Measurements from ENCODE around the gene ZNF319. TPM values are rescaled to one million over a fixed set of nuclear protein-coding genes. Genes with fewer than 3 reads are reported as not detected.
"Not testable (repeated sequence)": the region's sequence is repeated elsewhere in the genome, so short reads cannot be mapped to it uniquely, and the experiment has no call there.

Gene ZNF319
- total RNA-seq, 1 experiment from 2014 or later = 5.5 TPM

DNA sequence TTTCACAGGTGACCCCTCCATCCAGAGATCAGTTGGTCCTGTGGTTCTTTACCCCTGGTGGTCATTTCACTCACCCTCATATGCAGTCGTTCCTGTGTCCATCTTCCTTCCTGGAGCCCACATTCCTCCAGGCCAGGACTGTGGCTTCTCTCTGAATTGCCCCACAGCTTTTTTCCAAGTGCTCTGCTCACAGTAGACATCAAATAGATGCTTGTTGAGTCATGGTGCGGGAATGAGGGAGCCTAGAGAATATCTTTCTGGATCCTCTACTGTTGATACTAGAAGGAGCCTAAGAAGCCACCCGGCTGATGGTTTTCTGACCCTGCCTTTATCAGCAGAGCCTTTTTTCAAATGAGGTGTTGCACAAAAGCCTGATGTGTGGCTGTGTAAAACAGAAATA lies 11.2 kb upstream of the ZNF319 start:
- POLR2A ChIA-PET = no interaction called here
- CTCF ChIA-PET = interaction anchor here (0.9 kb wide), 1 partner anchor 110 kb away, joined by 3 read pairs; no protein-coding TSS in a partner anchor
- no peak overlapping the region for H3K4me3 Mint-ChIP-seq

DNA sequence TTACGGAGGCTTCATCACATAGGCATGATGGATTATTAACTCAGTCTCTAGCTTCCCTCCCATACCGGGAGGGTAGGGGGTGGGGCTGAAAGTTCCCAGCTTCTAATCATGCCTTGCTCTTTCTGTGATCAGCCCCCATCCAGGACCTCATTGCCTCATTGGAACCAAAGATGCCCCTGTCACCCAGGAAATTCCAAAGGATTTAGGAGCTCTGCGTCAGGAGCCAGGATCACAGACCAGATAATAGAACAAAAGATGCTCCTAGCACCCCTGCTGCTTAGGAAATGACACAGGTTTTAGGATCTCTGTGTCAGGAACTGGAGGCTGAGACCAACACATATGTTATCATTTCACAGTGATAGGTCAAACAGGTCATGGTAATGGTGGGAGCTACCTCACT lies 10.4 kb upstream of the ZNF319 start:
- ChIA-PET POLR2A (no interaction called here), CTCF (interaction anchor here (0.7 to 2.3 kb wide), 8 partner anchors 8 to 210 kb away, joined by 3 to 9 read pairs (median 3); no protein-coding TSS in a partner anchor)
- Mint-ChIP-seq H3K4me1 (peaks cover 13% of the 10 kb centered on the region), H3K27me3 (ENCODE audit: low read depth) (no peaks in the 10 kb centered on the region), H3K9me3 (peaks cover 7% of the 10 kb centered on the region; the same call in 1 of the 2 replicates), H3K27ac (no peak overlapping the region), H3K4me3 (no peak overlapping the region), H3K36me3 (peaks cover 28% of the 10 kb centered on the region)
- DNase-seq (ENCODE audit: low spot score) (no peak), ATAC-seq (no peak)
- TF ChIP-seq, protein P1, sequence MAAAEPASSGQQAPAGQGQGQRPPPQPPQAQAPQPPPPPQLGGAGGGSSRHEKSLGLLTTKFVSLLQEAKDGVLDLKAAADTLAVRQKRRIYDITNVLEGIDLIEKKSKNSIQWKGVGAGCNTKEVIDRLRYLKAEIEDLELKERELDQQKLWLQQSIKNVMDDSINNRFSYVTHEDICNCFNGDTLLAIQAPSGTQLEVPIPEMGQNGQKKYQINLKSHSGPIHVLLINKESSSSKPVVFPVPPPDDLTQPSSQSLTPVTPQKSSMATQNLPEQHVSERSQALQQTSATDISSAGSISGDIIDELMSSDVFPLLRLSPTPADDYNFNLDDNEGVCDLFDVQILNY (CRISPR knock-in tag; IDR thresholded peaks at IDR 0.05) = no peak
- TF ChIP-seq, protein P2, sequence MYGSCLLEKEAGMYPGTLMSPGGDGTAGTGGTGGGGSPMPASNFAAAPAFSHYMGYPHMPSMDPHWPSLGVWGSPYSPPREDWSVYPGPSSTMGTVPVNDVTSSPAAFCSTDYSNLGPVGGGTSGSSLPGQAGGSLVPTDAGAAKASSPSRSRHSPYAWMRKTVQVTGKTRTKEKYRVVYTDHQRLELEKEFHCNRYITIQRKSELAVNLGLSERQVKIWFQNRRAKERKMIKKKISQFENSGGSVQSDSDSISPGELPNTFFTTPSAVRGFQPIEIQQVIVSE (CRISPR knock-in tag; IDR thresholded peaks at IDR 0.05; ENCODE audit: borderline replicate concordance) = no peak

More for the DNA sequence above, 11.2 kb upstream of the ZNF319 start:
- H3K9me3 Mint-ChIP-seq = peaks cover 6% of the 10 kb centered on the region; the same call in 1 of the 2 replicates
- ATAC-seq = no peak
- TF ChIP-seq ATF1 (CRISPR knock-in tag; IDR thresholded peaks at IDR 0.05) (no peak), JUN (CRISPR knock-in tag; IDR thresholded peaks at IDR 0.05) (no peak), FOXP1 (CRISPR knock-in tag; IDR thresholded peaks at IDR 0.05; ENCODE audit: borderline replicate concordance) (no peak), CREB1 (CRISPR knock-in tag; IDR thresholded peaks at IDR 0.05) (no peak), ELF4 (CRISPR knock-in tag; IDR thresholded peaks at IDR 0.05; ENCODE audit: low read depth) (no peak), OVOL2 (CRISPR knock-in tag; IDR thresholded peaks at IDR 0.05; ENCODE audit: borderline replicate concordance) (no peak), FOXJ3 (CRISPR knock-in tag; IDR thresholded peaks at IDR 0.05; ENCODE audit: borderline replicate concordance) (no peak), SP1 (CRISPR knock-in tag; conservative IDR thresholded peaks at IDR 0.05) (no peak), FOXK1 (CRISPR knock-in tag; IDR thresholded peaks at IDR 0.05) (no peak), ESRRA (CRISPR knock-in tag; IDR thresholded peaks at IDR 0.05; ENCODE audit: borderline replicate concordance) (no peak)
- TF ChIP-seq, protein P3, sequence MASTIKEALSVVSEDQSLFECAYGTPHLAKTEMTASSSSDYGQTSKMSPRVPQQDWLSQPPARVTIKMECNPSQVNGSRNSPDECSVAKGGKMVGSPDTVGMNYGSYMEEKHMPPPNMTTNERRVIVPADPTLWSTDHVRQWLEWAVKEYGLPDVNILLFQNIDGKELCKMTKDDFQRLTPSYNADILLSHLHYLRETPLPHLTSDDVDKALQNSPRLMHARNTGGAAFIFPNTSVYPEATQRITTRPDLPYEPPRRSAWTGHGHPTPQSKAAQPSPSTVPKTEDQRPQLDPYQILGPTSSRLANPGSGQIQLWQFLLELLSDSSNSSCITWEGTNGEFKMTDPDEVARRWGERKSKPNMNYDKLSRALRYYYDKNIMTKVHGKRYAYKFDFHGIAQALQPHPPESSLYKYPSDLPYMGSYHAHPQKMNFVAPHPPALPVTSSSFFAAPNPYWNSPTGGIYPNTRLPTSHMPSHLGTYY (CRISPR knock-in tag; IDR thresholded peaks at IDR 0.05) = no peak
- no peak for DNase-seq (ENCODE audit: low spot score)
- no peak overlapping the region for H3K27ac Mint-ChIP-seq
- no peaks in the 10 kb centered on the region for H3K27me3 Mint-ChIP-seq (ENCODE audit: low read depth)
- peaks cover 23% of the 10 kb centered on the region for H3K36me3 Mint-ChIP-seq
- H3K4me1 Mint-ChIP-seq = peaks cover 13% of the 10 kb centered on the region

DNA sequence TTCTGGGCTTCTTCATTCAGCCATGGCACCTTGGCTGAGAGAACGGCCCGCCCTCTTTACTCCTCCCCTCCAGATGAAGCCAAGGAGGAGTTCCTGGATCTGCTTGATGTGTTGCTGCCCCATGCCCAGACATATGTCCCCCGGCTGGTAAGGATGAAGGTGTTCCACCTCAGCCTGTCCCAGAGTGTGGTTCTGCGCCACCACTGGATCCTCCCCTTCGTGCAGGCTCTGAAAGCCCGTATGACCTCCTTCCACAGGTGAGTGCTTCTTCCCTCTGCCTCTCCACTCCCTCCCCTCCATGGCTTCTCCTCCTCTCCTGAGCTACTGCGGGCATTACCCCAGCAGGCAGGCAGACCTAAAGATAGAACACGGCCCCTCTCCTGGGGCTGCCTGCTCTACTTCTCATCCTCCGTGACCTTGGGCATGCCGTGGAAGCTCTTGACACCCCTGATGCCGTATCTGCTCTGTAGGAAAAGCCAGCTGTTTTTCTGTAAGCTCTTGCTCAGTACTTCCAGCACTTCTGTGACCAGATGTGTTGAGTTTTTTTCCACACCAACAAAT lies 9.5 kb upstream of the ZNF319 start:
- POLR2A ChIA-PET = no interaction called here
- Mint-ChIP-seq H3K4me1 (peaks cover 13% of the 10 kb centered on the region), H3K27me3 (ENCODE audit: low read depth) (no peaks in the 10 kb centered on the region), H3K36me3 (peaks cover 33% of the 10 kb centered on the region), H3K9me3 (peaks cover 7% of the 10 kb centered on the region; the same call in 1 of the 2 replicates), H3K4me3 (no peak overlapping the region), H3K27ac (no peak overlapping the region)
- DNase-seq (ENCODE audit: low spot score) = no peak
- ATAC-seq = no peak
- CTCF ChIA-PET = interaction anchor here (0.7 to 2.3 kb wide), 6 partner anchors 9 to 103 kb away, joined by 3 to 9 read pairs (median 4); no protein-coding TSS in a partner anchor
- TF ChIP-seq EMX1 (CRISPR knock-in tag; IDR thresholded peaks at IDR 0.05) (no peak), GTF2I (CRISPR knock-in tag; conservative IDR thresholded peaks at IDR 0.05) (no peak), SMAD4 (CRISPR knock-in tag; IDR thresholded peaks at IDR 0.05) (no peak), FOXK1 (CRISPR knock-in tag; IDR thresholded peaks at IDR 0.05) (no peak), MYBL2 (CRISPR knock-in tag; IDR thresholded peaks at IDR 0.05) (no peak), ZNF671 (CRISPR knock-in tag; IDR thresholded peaks at IDR 0.05) (no peak), CBFB (CRISPR knock-in tag; IDR thresholded peaks at IDR 0.05; ENCODE audit: low read depth) (no peak), JAZF1 (CRISPR knock-in tag; IDR thresholded peaks at IDR 0.05) (no peak), PRRX2 (CRISPR knock-in tag; IDR thresholded peaks at IDR 0.05) (no peak), NFE2L1 (CRISPR knock-in tag; IDR thresholded peaks at IDR 0.05) (no peak)
- TF ChIP-seq, protein P2 (CRISPR knock-in tag; IDR thresholded peaks at IDR 0.05; ENCODE audit: borderline replicate concordance) = no peak

DNA sequence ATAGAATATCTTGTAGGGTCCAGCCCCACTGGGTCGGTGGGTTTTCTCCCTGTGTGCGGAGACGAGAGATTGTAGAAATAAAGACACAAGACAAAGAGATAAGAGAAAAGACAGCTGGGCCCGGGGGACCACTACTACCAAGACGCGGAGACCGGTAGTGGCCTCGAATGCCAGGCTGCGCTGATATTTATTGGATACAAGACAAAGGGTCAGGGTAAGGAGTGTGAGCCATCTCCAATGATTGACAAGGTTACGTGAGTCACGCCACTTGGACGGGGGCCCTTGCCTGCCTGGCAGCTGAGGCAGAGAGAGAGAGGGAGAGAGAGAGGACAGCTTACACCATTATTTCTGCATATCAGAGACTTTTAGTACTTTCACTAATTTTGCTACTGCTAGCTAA lies 4.3 kb upstream of the ZNF319 start:
- H3K9me3 Mint-ChIP-seq; H3K4me1 Mint-ChIP-seq; H3K27ac Mint-ChIP-seq; H3K27me3 Mint-ChIP-seq (ENCODE audit: low read depth); H3K4me3 Mint-ChIP-seq; POLR2A ChIA-PET; ATAC-seq: not testable (repeated sequence)
- peak; percentile 3 for DNase-seq (ENCODE audit: low spot score)
- CTCF ChIA-PET = interaction anchor here (1.6 to 1.7 kb wide), 2 partner anchors 23 to 98 kb away, joined by 4 read pairs; no protein-coding TSS in a partner anchor
- H3K36me3 Mint-ChIP-seq = peaks cover 31% of the 10 kb centered on the region
